Coronary artery (tissue), 2 donors: ENCODE measurements around the gene HOXC11.
A peak's percentile ranks its signal among the peaks of the same experiment; 100 is the strongest.

ENCODE experiments used
- DNase-seq: peaks from one replicate; pipeline ENCODE4 v3.0.0-alpha.2; 2017; ENCODE audit warnings: low spot score
- H3K27ac ChIP-seq, 2 donors: fragments of 200-600 bp; sonication (generic); one replicate each; pipeline ENCODE4 v1.5.1; 2016 to 2019
- H3K4me3 ChIP-seq: fragments of 200-600 bp; sonication (generic); 2 replicates; pipeline ENCODE4 v1.5.1; 2016; ENCODE audit warnings: mild to moderate bottlenecking, moderate library complexity
- CTCF ChIP-seq: fragments of 200-600 bp; sonication (generic); IDR thresholded peaks from one replicate; pipeline ENCODE4 v1.5.1; 2019; ENCODE audit warnings: antibody characterized with exemption

Gene HOXC11

GRCh38 chr12:53955776-53956250 is 17.1 kb upstream of the HOXC11 start:
- Histone ChIP-seq H3K27ac (no peak overlapping the region), H3K4me3 (no peak overlapping the region)
- no peak for DNase-seq
- TF ChIP-seq CTCF = no peak

GRCh38 chr12:53956251-53956887 is 16.6 kb upstream of the HOXC11 start:
- DNase-seq = no peak
- TF ChIP-seq CTCF = no peak
- Histone ChIP-seq H3K27ac (no peak overlapping the region), H3K4me3 (no peak overlapping the region)

GRCh38 chr12:53956914-53957536 is 15.9 kb upstream of the HOXC11 start:
- no peak for TF ChIP-seq CTCF
- DNase-seq = no peak
- Histone ChIP-seq H3K27ac (no peak overlapping the region), H3K4me3 (no peak overlapping the region)

- TF ChIP-seq CTCF = no peak
- DNase-seq = no peak
- Histone ChIP-seq H3K4me3 (no peak overlapping the region), H3K27ac (no peak overlapping the region)
Measured at GRCh38 chr12:53958128-53958527, 14.8 kb upstream of the HOXC11 start.

GRCh38 chr12:53959314-53959713 is 13.6 kb upstream of the HOXC11 start:
- DNase-seq = no peak
- TF ChIP-seq CTCF = no peak
- no peak overlapping the region for H3K27ac ChIP-seq
- H3K4me3 ChIP-seq = no peak overlapping the region

- no peak for TF ChIP-seq CTCF
- Histone ChIP-seq H3K27ac (no peak overlapping the region), H3K4me3 (peak overlapping the region; percentile 12)
- no peak for DNase-seq
Measured at GRCh38 chr12:53960187-53961024, 12.5 kb upstream of the HOXC11 start.
